GM18867 (cell line): ENCODE data around the gene SHH.

Experiments used
- ATAC-seq: cut with Tn5 transposase; IDR thresholded peaks from one replicate; pipeline ENCODE4 v1.9.1; 2021; ENCODE audit warnings: mild to moderate bottlenecking, moderate library complexity; ENCODE audit not compliant: unreplicated experiment

SHH gene

GRCh38 chr7:155811895-155812761 is at the start of gene SHH:
TSS of gene SHH (minus strand) at chr7:155812463. CDS start at chr7:155812122, 341 bp downstream.
- no peak for ATAC-seq

- no peak for ATAC-seq
Measured at GRCh38 chr7:155861480-155861868, 49.2 kb upstream of the SHH start.

- no peak for ATAC-seq
Measured at GRCh38 chr7:155860840-155861479, 48.7 kb upstream of the SHH start.

- ATAC-seq, result no peak
Measured at GRCh38 chr7:155860461-155860839, 48.2 kb upstream of the SHH start.

GRCh38 chr7:155858521-155859061 is 46.3 kb upstream of the SHH start:
- no peak for ATAC-seq

- ATAC-seq, result no peak
Measured at GRCh38 chr7:155857141-155857540, 44.9 kb upstream of the SHH start.

- no peak for ATAC-seq
Measured at GRCh38 chr7:155856656-155857055, 44.4 kb upstream of the SHH start.

- no peak for ATAC-seq
Measured at GRCh38 chr7:155852426-155853301, 40.4 kb upstream of the SHH start.

GRCh38 chr7:155851892-155852291 is 39.6 kb upstream of the SHH start:
- ATAC-seq, result no peak

GRCh38 chr7:155850766-155851678 is 38.8 kb upstream of the SHH start:
- no peak for ATAC-seq

- ATAC-seq, result no peak
Measured at GRCh38 chr7:155850001-155850436, 37.8 kb upstream of the SHH start.

GRCh38 chr7:155848691-155849669 is 36.7 kb upstream of the SHH start:
- ATAC-seq, result no peak

- ATAC-seq, result no peak
Measured at GRCh38 chr7:155847821-155848435, 35.7 kb upstream of the SHH start.

GRCh38 chr7:155846936-155847335 is 34.7 kb upstream of the SHH start:
- no peak for ATAC-seq

- ATAC-seq, result no peak
Measured at GRCh38 chr7:155846156-155846555, 33.9 kb upstream of the SHH start.

- no peak for ATAC-seq
Measured at GRCh38 chr7:155845226-155845625, 33.0 kb upstream of the SHH start.

GRCh38 chr7:155844526-155844925 is 32.3 kb upstream of the SHH start:
- ATAC-seq, result no peak

GRCh38 chr7:155844019-155844453 is 31.8 kb upstream of the SHH start:
- ATAC-seq, result no peak
